Inferior parietal cortex (tissue), 1 donor: ENCODE results near the gene NEK10.
A peak's percentile ranks its signal among the peaks of the same experiment; 100 is the strongest.
"Not testable (repeated sequence)": the region's sequence is repeated elsewhere in the genome, so short reads cannot be mapped to it uniquely, and the experiment has no call there.

ENCODE experiments used
- DNase-seq: peaks from one replicate; pipeline ENCODE4 v3.0.0-alpha.2; 2016; ENCODE audit errors: extremely low spot score

Gene NEK10

GRCh38 chr3:27368831-27369607 lies at the start of gene NEK10:
NEK10 (minus strand) TSS chr3:27369383; CDS start chr3:27352882, 16,501 bp downstream.
- DNase-seq: peak; percentile 88

- DNase-seq: no peak
Measured at GRCh38 chr3:27415202-27415601, 46.0 kb upstream of the NEK10 start.

- DNase-seq: no peak
Measured at GRCh38 chr3:27392950-27393679, 23.9 kb upstream of the NEK10 start.

GRCh38 chr3:27392414-27392813 lies 23.2 kb upstream of the NEK10 start:
- DNase-seq: not testable (repeated sequence)

- no peak for DNase-seq
Measured at GRCh38 chr3:27391796-27392195, 22.6 kb upstream of the NEK10 start.

- no peak for DNase-seq
Measured at GRCh38 chr3:27387625-27388024, 18.4 kb upstream of the NEK10 start.

GRCh38 chr3:27385504-27385903 lies 16.3 kb upstream of the NEK10 start:
- DNase-seq: no peak

GRCh38 chr3:27384191-27384590 lies 15.0 kb upstream of the NEK10 start:
- no peak for DNase-seq

GRCh38 chr3:27380433-27381357 lies 11.5 kb upstream of the NEK10 start:
- no peak for DNase-seq

- no peak for DNase-seq
Measured at GRCh38 chr3:27378331-27378730, 9.1 kb upstream of the NEK10 start.

- no peak for DNase-seq
Measured at GRCh38 chr3:27376109-27376772, 7.1 kb upstream of the NEK10 start.

- DNase-seq: no peak
Measured at GRCh38 chr3:27366062-27366591, 3.1 kb downstream of the NEK10 start.

GRCh38 chr3:27360113-27361078 lies 8.8 kb downstream of the NEK10 start:
- DNase-seq: no peak

GRCh38 chr3:27358372-27358771 lies 10.8 kb downstream of the NEK10 start:
- no peak for DNase-seq

GRCh38 chr3:27357665-27358258 lies 11.4 kb downstream of the NEK10 start:
- peak; percentile 38 for DNase-seq

GRCh38 chr3:27356976-27357375 lies 12.2 kb downstream of the NEK10 start:
- no peak for DNase-seq

GRCh38 chr3:27354588-27355203 lies 14.5 kb downstream of the NEK10 start:
- no peak for DNase-seq

GRCh38 chr3:27354161-27354560 lies 15.0 kb downstream of the NEK10 start:
- DNase-seq: no peak

- no peak for DNase-seq
Measured at GRCh38 chr3:27353221-27353620, 16.0 kb downstream of the NEK10 start.
